Upper lobe of right lung (tissue), 1 donor: ENCODE measurements around the gene TMEM208. TPM values are rescaled to one million over a fixed set of nuclear protein-coding genes. Genes with fewer than 3 reads are reported as not detected.
A peak's percentile ranks its signal among the peaks of the same experiment; 100 is the strongest.

Source experiments
- ATAC-seq: fragments of 200-7000 bp; cut with Tn5 transposase; one replicate; pipeline ENCODE4 v1.9.1; 2020; ENCODE audit warnings: mild to moderate bottlenecking, moderate library complexity
- DNase-seq: peaks from one replicate; pipeline ENCODE4 v3.0.0-alpha.2; 2020
- H3K27ac ChIP-seq: fragments of 200-600 bp; one replicate; pipeline ENCODE4 v1.8.0; 2022
- H3K27me3 ChIP-seq: fragments of 200-600 bp; one replicate; pipeline ENCODE4 v1.8.0; 2022; ENCODE audit warnings: mild to moderate bottlenecking
- H3K36me3 ChIP-seq: fragments of 200-600 bp; one replicate; pipeline ENCODE4 v1.8.0; 2022
- H3K4me1 ChIP-seq: fragments of 200-600 bp; one replicate; pipeline ENCODE4 v1.8.0; 2022
- H3K4me3 ChIP-seq: fragments of 200-600 bp; one replicate; pipeline ENCODE4 v1.8.0; 2022; ENCODE audit warnings: mild to moderate bottlenecking
- H3K9me3 ChIP-seq: fragments of 200-600 bp; one replicate; pipeline ENCODE4 v1.8.0; 2022
- CTCF ChIP-seq: fragments of 200-600 bp; IDR thresholded peaks from one replicate; pipeline ENCODE4 v1.8.0; 2022; ENCODE audit warnings: antibody characterized with exemption
- intact Hi-C: fragments of 100-400 bp; cut with DNase I; formaldehyde crosslinking; loops from one replicate; pipeline ENCODE4 v1.11.0; 2022
- total RNA-seq: library from RNA; stranded (reverse); fragmentation: NEBNext Ultra II Directional; extraction: Animal tissue kit (Norgen Biotek cat#: 25700); gene quantifications from one replicate; pipeline ENCODE4 v1.2.1, GENCODE V29; 2021
- donor health status: DM: no; HTN: yes; CAD: no; lungs with severe emphysema.

Gene TMEM208
- total RNA-seq, 1 donor from 2014 or later = 39.3 TPM

DNA sequence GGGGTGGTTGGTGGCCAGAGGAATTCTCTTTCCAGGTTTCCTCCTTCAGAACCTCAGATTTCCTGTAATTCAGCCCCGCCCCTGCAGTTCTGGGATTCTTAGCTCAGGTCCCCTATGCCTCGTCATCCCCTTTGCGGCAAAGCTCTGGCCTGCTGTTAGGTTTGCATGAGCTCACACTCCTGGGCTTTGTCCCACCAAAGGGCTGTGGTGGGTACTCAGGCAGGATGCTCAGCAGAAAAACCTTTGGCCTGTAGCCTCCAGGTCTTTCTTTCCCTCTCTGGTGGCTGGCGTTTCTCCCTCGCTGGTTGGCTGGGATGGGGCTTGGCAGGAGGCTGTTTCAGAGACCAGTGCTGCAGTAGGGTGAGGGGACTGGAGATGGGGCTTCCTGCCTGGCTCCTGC is 42.8 kb downstream of the TMEM208 start:
- no peak overlapping the region for H3K27ac ChIP-seq
- no peaks in the 10 kb centered on the region for H3K9me3 ChIP-seq
- H3K4me1 ChIP-seq = no peaks in the 10 kb centered on the region
- ATAC-seq = peak; percentile 31
- no peaks in the 10 kb centered on the region for H3K36me3 ChIP-seq
- no peak overlapping the region for H3K4me3 ChIP-seq
- intact Hi-C loops = loop anchor here (10.0 kb wide), 1 partner anchor 125 kb away; the partner anchor contains the start of gene TPPP3
- DNase-seq = no peak
- no peak for TF ChIP-seq CTCF
- no peaks in the 10 kb centered on the region for H3K27me3 ChIP-seq

- Histone ChIP-seq H3K27ac (no peak overlapping the region), H3K4me1 (no peaks in the 10 kb centered on the region), H3K9me3 (no peaks in the 10 kb centered on the region), H3K27me3 (no peaks in the 10 kb centered on the region), H3K4me3 (no peak overlapping the region), H3K36me3 (no peaks in the 10 kb centered on the region)
- DNase-seq = no peak
- intact Hi-C loops = loop anchor here (10.0 kb wide), 1 partner anchor 124 kb away; the partner anchor contains the start of gene TPPP3
- TF ChIP-seq CTCF = no peak
- ATAC-seq = peak; percentile 17
Measured at GRCh38 chr16:67270931-67271338, 44.0 kb downstream of the TMEM208 start.

DNA sequence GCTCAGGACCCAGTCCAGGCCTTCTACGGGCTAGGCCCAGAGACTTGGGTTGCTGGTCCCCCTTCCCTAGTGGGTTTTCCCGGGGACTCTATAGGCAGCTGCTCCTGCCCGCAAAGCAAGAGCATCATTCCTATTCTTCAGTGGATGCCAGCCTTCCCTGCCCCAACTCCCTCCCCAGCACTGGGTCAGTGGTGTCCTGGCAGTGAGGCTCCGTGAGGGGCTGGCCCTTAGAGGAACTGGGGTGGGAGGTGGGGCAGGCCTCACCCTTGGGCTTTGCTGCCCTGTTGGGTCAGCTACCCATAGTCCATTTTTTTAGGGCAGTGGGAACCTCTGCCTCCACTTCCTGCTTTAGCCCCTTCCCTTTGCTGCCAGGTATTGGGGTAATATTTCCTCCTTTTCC is 44.5 kb downstream of the TMEM208 start:
- no peak overlapping the region for H3K27ac ChIP-seq
- no peak for DNase-seq

GRCh38 chr16:67275321-67275720 is 48.4 kb downstream of the TMEM208 start:
- H3K27me3 ChIP-seq = no peaks in the 10 kb centered on the region
- no peaks in the 10 kb centered on the region for H3K9me3 ChIP-seq
- no peak for DNase-seq
- peaks cover 15% of the 10 kb centered on the region for H3K4me1 ChIP-seq
- H3K36me3 ChIP-seq = peaks cover 8% of the 10 kb centered on the region
- no peak overlapping the region for H3K4me3 ChIP-seq
- ATAC-seq = no peak
- TF ChIP-seq CTCF = no peak
- H3K27ac ChIP-seq = no peak overlapping the region
- intact Hi-C loops = loop anchor here (10.0 kb wide), 1 partner anchor 119 kb away; the partner anchor contains the start of gene TPPP3

More for the DNA sequence above, 44.5 kb downstream of the TMEM208 start:
- TF ChIP-seq CTCF = no peak
- ATAC-seq = peak; percentile 6
- Histone ChIP-seq H3K27me3 (no peaks in the 10 kb centered on the region), H3K4me1 (no peaks in the 10 kb centered on the region), H3K4me3 (no peak overlapping the region), H3K9me3 (no peaks in the 10 kb centered on the region), H3K36me3 (peaks cover 5% of the 10 kb centered on the region)
- intact Hi-C loops = loop anchor here (10.0 kb wide), 1 partner anchor 123 kb away; the partner anchor contains the start of gene TPPP3

- no peak for ATAC-seq
- TF ChIP-seq CTCF = no peak
- Histone ChIP-seq H3K4me3 (peak overlapping the region; percentile 1), H3K36me3 (peaks cover 8% of the 10 kb centered on the region), H3K4me1 (peaks cover 15% of the 10 kb centered on the region), H3K27ac (peak overlapping the region; percentile 17), H3K27me3 (no peaks in the 10 kb centered on the region), H3K9me3 (no peaks in the 10 kb centered on the region)
- intact Hi-C loops = loop anchor here (10.0 kb wide), 1 partner anchor 117 kb away; the partner anchor contains the start of gene TPPP3
- no peak for DNase-seq
Measured at GRCh38 chr16:67277294-67277998, 50.5 kb downstream of the TMEM208 start.
